Measurements from ENCODE around the gene CCL2. TPM values are rescaled to one million over a fixed set of nuclear protein-coding genes. Genes with fewer than 3 reads are reported as not detected.

The CCL2 gene
- total RNA-seq, 1 experiment from 2014 or later = 1.4 TPM

- Histone ChIP-seq H2BK15ac (ENCODE audit: low read depth, low read length) (no peak overlapping the region), H4K8ac (replicated peaks; ENCODE audit: insufficient read length, low read depth, low read length) (no peak overlapping the region), H3K27me3 (ENCODE audit: insufficient read depth, low read length) (no peaks in the 10 kb centered on the region; the same call in 1 of the 2 replicates), H3K27ac (ENCODE audit: insufficient read length, low read depth, low read length) (no peak overlapping the region), H3K56ac (ENCODE audit: insufficient read length, low read depth, low read length) (no peak overlapping the region), H2BK20ac (ENCODE audit: low read depth, low read length, poor library complexity, severe bottlenecking) (no peak overlapping the region), H4K5ac (ENCODE audit: insufficient read length, low read depth, low read length) (no peak overlapping the region), H3K4me1 (ENCODE audit: insufficient read depth, low read length) (no peaks in the 10 kb centered on the region; the same call in 1 of the 2 replicates), H3K79me2 (ENCODE audit: insufficient read depth, low read length) (no peaks in the 10 kb centered on the region), H3K79me1 (ENCODE audit: insufficient read depth, low read depth, low read length, poor library complexity, severe bottlenecking) (no peaks in the 10 kb centered on the region), H3K18ac (ENCODE audit: insufficient read length, low read depth, low read length) (no peak overlapping the region), H2BK120ac (ENCODE audit: low read depth, low read length, poor library complexity, severe bottlenecking) (no peak overlapping the region), H3K14ac (ENCODE audit: insufficient read depth, low read length) (no peak overlapping the region), H3T11ph (ENCODE audit: low read length) (no peak overlapping the region), H2AFZ (ENCODE audit: low read length) (no peak overlapping the region), H4K20me1 (ENCODE audit: control insufficient read depth, insufficient read depth, insufficient read length) (no peaks in the 10 kb centered on the region), H2BK5ac (ENCODE audit: insufficient read length, low read length) (no peak overlapping the region), H2AK5ac (ENCODE audit: insufficient read length, low read length) (no peak overlapping the region), H3K9ac (ENCODE audit: extremely low read depth, insufficient read length, low read length) (no peak overlapping the region), H4K91ac (ENCODE audit: insufficient read length, low read depth, low read length) (no peak overlapping the region), H3K4me2 (ENCODE audit: insufficient read depth, insufficient read length, low read length) (no peak overlapping the region), H3K23ac (ENCODE audit: insufficient read length, low read depth, low read length) (no peak overlapping the region), H3K23me2 (ENCODE audit: insufficient read length, low read depth, low read length, poor library complexity, severe bottlenecking) (no peaks in the 10 kb centered on the region), H3K4ac (ENCODE audit: low read depth, low read length) (no peak overlapping the region), H2BK12ac (ENCODE audit: insufficient read length, low read depth, low read length) (no peak overlapping the region), H3K9me3 (ENCODE audit: control insufficient read depth, low read depth, low read length) (no peaks in the 10 kb centered on the region)
- no CpG with 5 or more reads among the region's 6 CpGs for WGBS (ENCODE audit: extremely low coverage, insufficient read length, low lambda C conversion rate)
- DNase-seq = no peak
- Mint-ChIP-seq H3K27ac (no peak overlapping the region), H3K9me3 (no peaks in the 10 kb centered on the region), H3K27me3 (ENCODE audit: low read depth) (peaks cover 10% of the 10 kb centered on the region), H3K36me3 (ENCODE audit: insufficient read depth in 1 of 3, low read depth in 3 of 3) (no peaks in the 10 kb centered on the region; a peak in 1 of 7 replicates), H3K4me3 (no peak overlapping the region), H3K4me1 (peaks cover 24 to 26% of the 10 kb centered on the region in 2 experiments)
- no peak for TF ChIP-seq CTCF (conservative IDR thresholded peaks at IDR 0.05)
Measured at GRCh38 chr17:34248511-34249024, 6.5 kb upstream of the CCL2 start.
